ENCODE data around the gene BCR. TPM values are rescaled to one million over a fixed set of nuclear protein-coding genes. Genes with fewer than 3 reads are reported as not detected.

BCR gene
- total and polyA plus RNA-seq, 2 of the 13 experiments (the other 11 are each of a cell fraction or from before 2014, with no cell fraction given): 19.9 to 33.6 TPM

- BruUV-seq (replicated peaks): no TSS peak
- no peak for ATAC-seq
- POLR2A ChIA-PET: no interaction called here
- intact Hi-C loops (cut with micrococcal nuclease; ENCODE audit: unreplicated experiment): no loop called here
- no peak overlapping the region for H3K9ac ChIP-seq (ENCODE audit: insufficient read depth, low read depth, low read length)
- no peaks in the 10 kb centered on the region for H3K4me1 ChIP-seq (ENCODE audit: insufficient read depth, low read length)
- 0% methylated on average over 1 of the region's 1 CpG for WGBS (ENCODE audit: low lambda C conversion rate)
- TF ChIP-seq MIXL1 (CRISPR knock-in tag; IDR thresholded peaks at IDR 0.05) (no peak), TRIM24 (CRISPR knock-in tag; IDR thresholded peaks at IDR 0.05) (no peak), ZFP36L2 (CRISPR knock-in tag; IDR thresholded peaks at IDR 0.05) (no peak), TEAD2 (CRISPR knock-in tag; IDR thresholded peaks at IDR 0.05) (no peak), JUN (CRISPR knock-in tag; IDR thresholded peaks at IDR 0.05) (no peak), RORA (CRISPR knock-in tag; IDR thresholded peaks at IDR 0.05) (no peak), ZNF431 (CRISPR knock-in tag; IDR thresholded peaks at IDR 0.05; ENCODE audit: borderline replicate concordance, low read depth) (no peak), CAMTA2 (CRISPR knock-in tag; IDR thresholded peaks at IDR 0.05; ENCODE audit: borderline replicate concordance) (no peak), ZNF33A (CRISPR knock-in tag; IDR thresholded peaks at IDR 0.05; ENCODE audit: borderline replicate concordance) (no peak), ZEB1 (IDR thresholded peaks at IDR 0.05; ENCODE audit: insufficient replicate concordance, low read depth) (no peak), PHF5A (CRISPR knock-in tag; IDR thresholded peaks at IDR 0.05; ENCODE audit: low read depth, unreplicated experiment) (no peak), ZNF292 (CRISPR knock-in tag; IDR thresholded peaks at IDR 0.05; ENCODE audit: borderline replicate concordance, low read depth) (no peak), ATF2 (CRISPR knock-in tag; IDR thresholded peaks at IDR 0.05) (no peak), EED (CRISPR knock-in tag; IDR thresholded peaks at IDR 0.05) (no peak)
- TF ChIP-seq, protein P1, sequence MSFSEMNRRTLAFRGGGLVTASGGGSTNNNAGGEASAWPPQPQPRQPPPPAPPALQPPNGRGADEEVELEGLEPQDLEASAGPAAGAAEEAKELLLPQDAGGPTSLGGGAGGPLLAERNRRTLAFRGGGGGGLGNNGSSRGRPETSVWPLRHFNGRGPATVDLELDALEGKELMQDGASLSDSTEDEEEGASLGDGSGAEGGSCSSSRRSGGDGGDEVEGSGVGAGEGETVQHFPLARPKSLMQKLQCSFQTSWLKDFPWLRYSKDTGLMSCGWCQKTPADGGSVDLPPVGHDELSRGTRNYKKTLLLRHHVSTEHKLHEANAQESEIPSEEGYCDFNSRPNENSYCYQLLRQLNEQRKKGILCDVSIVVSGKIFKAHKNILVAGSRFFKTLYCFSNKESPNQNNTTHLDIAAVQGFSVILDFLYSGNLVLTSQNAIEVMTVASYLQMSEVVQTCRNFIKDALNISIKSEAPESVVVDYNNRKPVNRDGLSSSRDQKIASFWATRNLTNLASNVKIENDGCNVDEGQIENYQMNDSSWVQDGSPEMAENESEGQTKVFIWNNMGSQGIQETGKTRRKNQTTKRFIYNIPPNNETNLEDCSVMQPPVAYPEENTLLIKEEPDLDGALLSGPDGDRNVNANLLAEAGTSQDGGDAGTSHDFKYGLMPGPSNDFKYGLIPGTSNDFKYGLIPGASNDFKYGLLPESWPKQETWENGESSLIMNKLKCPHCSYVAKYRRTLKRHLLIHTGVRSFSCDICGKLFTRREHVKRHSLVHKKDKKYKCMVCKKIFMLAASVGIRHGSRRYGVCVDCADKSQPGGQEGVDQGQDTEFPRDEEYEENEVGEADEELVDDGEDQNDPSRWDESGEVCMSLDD (CRISPR knock-in tag; IDR thresholded peaks at IDR 0.05; ENCODE audit: borderline replicate concordance): no peak
- H4K20me1 ChIP-seq (ENCODE audit: insufficient read depth, low read length): no peaks in the 10 kb centered on the region
- peaks cover 0 to 32% of the 10 kb centered on the region in 2 experiments; a peak in 2 of 5 replicates for H3K27me3 ChIP-seq (ENCODE audit: control insufficient read depth in 1 of 2, insufficient read depth in 2 of 2, low read length in 2 of 2)
- no peaks in the 10 kb centered on the region for H3K36me3 ChIP-seq (replicated peaks in 1 of 2; ENCODE audit: control insufficient read depth in 1 of 2, insufficient read depth in 2 of 2, low read length in 2 of 2)
- H3K9me3 ChIP-seq (ENCODE audit: low read length): no peaks in the 10 kb centered on the region
- CTCF ChIA-PET (ENCODE audit: low intra/inter-chr PET ratio, low total read pairs): no interaction called here
- H2AFZ ChIP-seq (ENCODE audit: low read length): no peak overlapping the region
- in situ Hi-C loops (cut with HindIII; ENCODE audit: extremely low pct_ligation_motif_present, low pct_unique_long_range_greater_than_20kb): no loop called here
- no peaks in the 10 kb centered on the region for H3K79me2 ChIP-seq (ENCODE audit: insufficient read depth, low read length)
- no peak for FAIRE-seq
- H3K27ac ChIP-seq (ENCODE audit: extremely low read length, insufficient read depth, low read length): no peak overlapping the region
- DNase-seq (ENCODE audit: low spot score): no peak
- H3K4me3 ChIP-seq (replicated peaks in 1 of 3; ENCODE audit: insufficient read depth in 1 of 3, low read depth in 2 of 3, low read length in 3 of 3): no peak overlapping the region
- H3K4me2 ChIP-seq (ENCODE audit: low read depth, low read length): no peak overlapping the region
Observed at GRCh38 chr22:23351321-23351720, 171.0 kb downstream of the BCR start.
